Measurements from ENCODE around the gene KCNA1. TPM values are rescaled to one million over a fixed set of nuclear protein-coding genes. Genes with fewer than 3 reads are reported as not detected.

Gene KCNA1
- total RNA-seq, 1 experiment from 2014 or later = not detected

- POLR2A ChIA-PET (ENCODE audit: unreplicated experiment) = no interaction called here
- no peak overlapping the region for H3K4me2 ChIP-seq (ENCODE audit: low read length)
These were observed 29.8 kb downstream of the KCNA1 start for GRCh38 chr12:4939418-4940023.

GRCh38 chr12:4943067-4943937, 33.6 kb downstream of the KCNA1 start:
- no peaks in the 10 kb centered on the region for H3K9me3 ChIP-seq (ENCODE audit: low read length)
- peaks cover 22% of the 10 kb centered on the region; the same call in 1 of the 2 replicates for H3K27me3 ChIP-seq (ENCODE audit: low read length)
- no TSS peak for BruUV-seq (replicated peaks)
- no peak overlapping the region for H3K4me2 ChIP-seq (ENCODE audit: low read length)
- ChIA-PET CTCF (no interaction called here), POLR2A (ENCODE audit: unreplicated experiment) (no interaction called here)
- H3K36me3 ChIP-seq (ENCODE audit: low read depth, low read length) = no peaks in the 10 kb centered on the region
- ATAC-seq (no peak), DNase-seq (no peak)
- no peak overlapping the region for H3K4me3 ChIP-seq (ENCODE audit: low read length)
- H3K4me1 ChIP-seq (ENCODE audit: insufficient read depth, low read length) = no peaks in the 10 kb centered on the region
- no peaks in the 10 kb centered on the region for H4K20me1 ChIP-seq (ENCODE audit: low read length)
- no peaks in the 10 kb centered on the region for H3K9me2 ChIP-seq (replicated peaks; ENCODE audit: low read length)
- TF ChIP-seq, protein P1, sequence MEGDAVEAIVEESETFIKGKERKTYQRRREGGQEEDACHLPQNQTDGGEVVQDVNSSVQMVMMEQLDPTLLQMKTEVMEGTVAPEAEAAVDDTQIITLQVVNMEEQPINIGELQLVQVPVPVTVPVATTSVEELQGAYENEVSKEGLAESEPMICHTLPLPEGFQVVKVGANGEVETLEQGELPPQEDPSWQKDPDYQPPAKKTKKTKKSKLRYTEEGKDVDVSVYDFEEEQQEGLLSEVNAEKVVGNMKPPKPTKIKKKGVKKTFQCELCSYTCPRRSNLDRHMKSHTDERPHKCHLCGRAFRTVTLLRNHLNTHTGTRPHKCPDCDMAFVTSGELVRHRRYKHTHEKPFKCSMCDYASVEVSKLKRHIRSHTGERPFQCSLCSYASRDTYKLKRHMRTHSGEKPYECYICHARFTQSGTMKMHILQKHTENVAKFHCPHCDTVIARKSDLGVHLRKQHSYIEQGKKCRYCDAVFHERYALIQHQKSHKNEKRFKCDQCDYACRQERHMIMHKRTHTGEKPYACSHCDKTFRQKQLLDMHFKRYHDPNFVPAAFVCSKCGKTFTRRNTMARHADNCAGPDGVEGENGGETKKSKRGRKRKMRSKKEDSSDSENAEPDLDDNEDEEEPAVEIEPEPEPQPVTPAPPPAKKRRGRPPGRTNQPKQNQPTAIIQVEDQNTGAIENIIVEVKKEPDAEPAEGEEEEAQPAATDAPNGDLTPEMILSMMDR (conservative IDR thresholded peaks at IDR 0.05; ENCODE audit: low read depth, low read length) = no peak
- TF ChIP-seq EZH2phosphoT487 (IDR thresholded peaks at IDR 0.05; ENCODE audit: borderline replicate concordance, low read length) (no peak), EZH2 (IDR thresholded peaks at IDR 0.05; ENCODE audit: low read length, unreplicated experiment) (no peak)
- no peak overlapping the region for H3K9ac ChIP-seq (ENCODE audit: low read length)
- H3K27ac ChIP-seq (ENCODE audit: low read length) = no peak overlapping the region
- intact Hi-C loops (cut with micrococcal nuclease) = no loop called here
- H3F3A ChIP-seq (ENCODE audit: low read length, unreplicated experiment) = no peaks in the 10 kb centered on the region
- no peak overlapping the region for H2AFZ ChIP-seq (ENCODE audit: low read length)
- no peaks in the 10 kb centered on the region for H3K79me2 ChIP-seq (ENCODE audit: low read length)

More at GRCh38 chr12:4939418-4940023, 29.8 kb downstream of the KCNA1 start:
- no TSS peak for BruUV-seq (replicated peaks)
- H3K4me3 ChIP-seq (ENCODE audit: low read length) = no peak overlapping the region
- no peaks in the 10 kb centered on the region for H3F3A ChIP-seq (ENCODE audit: low read length, unreplicated experiment)
- H3K9ac ChIP-seq (ENCODE audit: low read length) = no peak overlapping the region
- H2AFZ ChIP-seq (ENCODE audit: low read length) = no peak overlapping the region
- no peaks in the 10 kb centered on the region for H4K20me1 ChIP-seq (ENCODE audit: low read length)
- no peak for TF ChIP-seq EZH2phosphoT487 (IDR thresholded peaks at IDR 0.05; ENCODE audit: borderline replicate concordance, low read length)
- TF ChIP-seq EZH2 (IDR thresholded peaks at IDR 0.05; ENCODE audit: low read length, unreplicated experiment) = no peak
- TF ChIP-seq, protein P1 (conservative IDR thresholded peaks at IDR 0.05; ENCODE audit: low read depth, low read length) = no peak
- H3K27ac ChIP-seq (ENCODE audit: low read length) = no peak overlapping the region
- intact Hi-C loops (cut with micrococcal nuclease) = no loop called here
- ATAC-seq (no peak), DNase-seq (no peak)
- CTCF ChIA-PET = no interaction called here
- H3K36me3 ChIP-seq (ENCODE audit: low read depth, low read length) = no peaks in the 10 kb centered on the region
- H3K79me2 ChIP-seq (ENCODE audit: low read length) = no peaks in the 10 kb centered on the region
- H3K9me2 ChIP-seq (replicated peaks; ENCODE audit: low read length) = no peaks in the 10 kb centered on the region
- no peaks in the 10 kb centered on the region for H3K4me1 ChIP-seq (ENCODE audit: insufficient read depth, low read length)
- H3K9me3 ChIP-seq (ENCODE audit: low read length) = no peaks in the 10 kb centered on the region
- H3K27me3 ChIP-seq (ENCODE audit: low read length) = peaks cover 19% of the 10 kb centered on the region; the same call in 1 of the 2 replicates

DNA sequence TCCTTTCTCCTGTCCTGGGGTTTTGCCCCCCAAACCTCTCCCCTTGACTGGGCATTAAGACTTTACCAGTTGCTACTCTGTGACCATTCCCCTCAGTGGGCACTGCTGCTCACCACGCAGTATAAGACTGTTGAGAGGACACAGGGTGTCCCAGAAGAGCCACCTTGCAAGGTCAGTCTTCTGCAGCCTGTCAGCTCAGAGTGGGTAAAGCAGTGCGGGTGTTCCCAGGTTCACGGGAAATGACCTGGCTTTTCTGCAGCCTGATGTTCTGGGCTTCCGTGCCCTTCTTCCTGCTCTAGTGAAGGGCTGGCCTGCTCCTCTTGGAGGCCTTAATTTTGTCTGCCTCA, 34.2 kb downstream of the KCNA1 start:
- H3K4me3 ChIP-seq (ENCODE audit: low read length) = no peak overlapping the region
- no peaks in the 10 kb centered on the region for H3K4me1 ChIP-seq (ENCODE audit: insufficient read depth, low read length)
- no peak for ATAC-seq
- H4K20me1 ChIP-seq (ENCODE audit: low read length) = no peaks in the 10 kb centered on the region
- no peak for DNase-seq
- CTCF ChIA-PET = no interaction called here
- no peak overlapping the region for H2AFZ ChIP-seq (ENCODE audit: low read length)
- H3K27ac ChIP-seq (ENCODE audit: low read length) = no peak overlapping the region
- H3K4me2 ChIP-seq (ENCODE audit: low read length) = no peak overlapping the region
- H3F3A ChIP-seq (ENCODE audit: low read length, unreplicated experiment) = no peaks in the 10 kb centered on the region
- TF ChIP-seq EZH2phosphoT487 (IDR thresholded peaks at IDR 0.05; ENCODE audit: borderline replicate concordance, low read length) (no peak), EZH2 (IDR thresholded peaks at IDR 0.05; ENCODE audit: low read length, unreplicated experiment) (no peak)
- TF ChIP-seq, protein P1 (conservative IDR thresholded peaks at IDR 0.05; ENCODE audit: low read depth, low read length) = no peak
- no peaks in the 10 kb centered on the region for H3K79me2 ChIP-seq (ENCODE audit: low read length)
- intact Hi-C loops (cut with micrococcal nuclease) = no loop called here
- no TSS peak for BruUV-seq (replicated peaks)
- no peaks in the 10 kb centered on the region for H3K9me3 ChIP-seq (ENCODE audit: low read length)
- H3K36me3 ChIP-seq (ENCODE audit: low read depth, low read length) = no peaks in the 10 kb centered on the region
- no peaks in the 10 kb centered on the region for H3K9me2 ChIP-seq (replicated peaks; ENCODE audit: low read length)
- H3K9ac ChIP-seq (ENCODE audit: low read length) = no peak overlapping the region
- POLR2A ChIA-PET (ENCODE audit: unreplicated experiment) = no interaction called here
- H3K27me3 ChIP-seq (ENCODE audit: low read length) = peaks cover 19% of the 10 kb centered on the region; the same call in 1 of the 2 replicates

Measured in PC-3 (cell line).